GM21529 (cell line): ENCODE measurements around the gene NAA50.

Source experiments
- ATAC-seq: cut with Tn5 transposase; IDR thresholded peaks from one replicate; pipeline ENCODE4 v1.9.1; 2021; ENCODE audit not compliant: unreplicated experiment

The NAA50 gene

GRCh38 chr3:113690482-113690881, 55.6 kb downstream of the NAA50 start:
- no peak for ATAC-seq

DNA sequence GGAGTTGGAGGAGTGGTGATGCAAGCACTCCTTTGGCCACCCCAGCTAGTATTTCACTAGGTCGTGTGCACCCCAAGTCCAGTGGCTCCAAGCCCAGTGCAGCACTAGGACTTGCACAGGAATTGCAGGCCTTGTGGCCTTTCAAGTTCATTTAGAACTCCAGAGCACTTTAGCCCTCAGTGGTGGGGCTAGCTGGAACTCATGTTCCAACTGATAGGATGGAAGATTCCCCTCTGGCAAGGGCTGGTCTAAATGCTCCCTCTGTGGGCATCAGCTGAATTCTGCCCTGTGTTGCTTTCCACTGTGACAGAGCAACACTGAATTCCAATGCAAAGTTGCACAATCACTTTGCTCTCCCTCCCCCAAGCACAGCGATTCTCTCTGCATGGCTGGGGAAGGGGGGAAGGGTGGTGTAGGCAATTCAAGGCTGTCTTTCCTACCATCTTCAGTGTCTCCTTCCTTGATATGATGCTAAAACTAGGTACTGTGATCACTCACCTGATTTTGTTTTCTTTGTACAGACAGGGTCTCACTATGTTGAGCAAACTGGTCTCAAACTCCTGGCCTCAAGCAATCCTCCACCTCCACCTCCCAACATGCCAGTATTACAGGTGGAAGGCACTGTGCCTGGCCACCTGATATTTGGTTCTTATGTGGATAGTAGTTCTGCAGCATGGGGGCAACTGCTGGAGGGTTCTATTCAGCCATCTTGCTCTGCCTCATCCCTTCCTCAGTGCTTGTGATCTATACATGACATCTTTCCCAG, 59.9 kb downstream of the NAA50 start:
- ATAC-seq = no peak

DNA sequence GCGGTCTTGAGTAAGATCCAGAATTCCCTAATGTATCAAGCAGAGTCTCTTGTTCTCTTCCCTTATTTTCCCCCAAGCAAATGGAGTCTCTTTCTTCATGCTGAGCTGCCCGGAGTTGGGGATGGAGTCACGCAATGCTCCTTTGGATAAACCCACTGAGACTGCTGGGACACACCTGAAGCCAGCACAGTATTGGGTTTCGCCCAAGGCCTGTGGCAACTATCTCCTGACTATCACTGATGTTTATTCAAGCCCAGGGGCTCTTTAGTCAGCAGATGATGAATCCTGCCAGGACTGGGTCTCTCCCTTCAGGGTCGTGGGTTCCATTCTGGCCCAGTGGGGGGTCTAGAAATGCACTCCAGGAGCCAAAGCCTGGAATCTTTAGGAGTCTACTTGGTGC, 60.9 kb downstream of the NAA50 start:
- ATAC-seq = no peak

GRCh38 chr3:113684271-113684819, 61.7 kb downstream of the NAA50 start:
- no peak for ATAC-seq

- ATAC-seq = no peak
Measured at GRCh38 chr3:113678773-113679172, 67.3 kb downstream of the NAA50 start.

GRCh38 chr3:113677737-113678136, 68.3 kb downstream of the NAA50 start:
- no peak for ATAC-seq

DNA sequence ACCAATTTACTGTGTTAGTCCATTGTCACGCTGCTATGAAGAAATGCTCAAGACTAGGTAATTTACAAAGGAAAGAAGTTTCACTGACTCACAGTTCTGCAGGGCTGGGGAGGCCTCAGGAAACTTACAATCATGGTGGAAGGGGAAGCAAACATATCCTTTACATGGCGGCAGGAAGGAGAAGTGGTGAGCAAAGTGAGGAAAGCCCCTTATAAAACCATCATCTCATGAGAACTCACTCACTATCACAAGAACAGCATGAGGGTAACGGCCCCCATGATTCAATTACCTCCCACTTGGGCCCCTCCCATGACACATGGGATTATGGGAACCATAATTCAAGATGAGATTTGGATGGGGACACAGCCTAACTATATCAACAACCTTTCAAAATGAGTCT, 69.8 kb downstream of the NAA50 start:
- ATAC-seq = no peak

DNA sequence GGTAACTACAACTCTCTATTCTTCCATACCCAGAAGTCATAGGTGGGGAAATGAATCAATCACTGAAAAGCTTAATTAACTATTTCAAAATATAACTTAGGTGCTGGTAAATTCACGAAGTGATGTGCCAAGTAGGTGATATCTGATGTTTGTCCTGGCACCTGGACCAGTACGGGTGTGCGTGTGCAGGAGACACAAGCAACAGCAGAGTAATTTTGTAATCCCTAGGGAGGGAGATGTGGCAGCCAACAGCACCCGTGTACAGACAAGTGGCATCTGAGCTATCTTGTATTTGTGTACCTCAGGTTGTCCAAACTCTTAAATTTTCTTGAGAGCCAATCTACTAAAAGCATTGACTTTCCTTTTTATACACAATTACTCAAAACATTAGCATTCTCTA, 72.5 kb downstream of the NAA50 start:
- ATAC-seq = no peak

GRCh38 chr3:113668015-113668414, 78.0 kb downstream of the NAA50 start:
- ATAC-seq = no peak
